Neuronal stem cell (in vitro differentiated cells): ENCODE results near the gene ASB2.

Source experiments
- DNase-seq: peaks from one replicate; pipeline ENCODE4 v3.0.0-alpha.2; 2013; ENCODE audit warnings: low spot score
- H2AFZ ChIP-seq: one replicate; pipeline ENCODE4 v1.6.1; 2013; ENCODE audit warnings: mild to moderate bottlenecking, low read length, inconsistent platforms
- H2AK5ac ChIP-seq: 2 replicates; pipeline ENCODE4 v1.6.1; 2013; ENCODE audit warnings: low read depth, mild to moderate bottlenecking, inconsistent platforms, low read length, moderate library complexity, mixed read lengths
- H2BK120ac ChIP-seq: 2 replicates; pipeline ENCODE4 v1.6.1; 2013; ENCODE audit warnings: low read depth, mild to moderate bottlenecking, inconsistent platforms, low read length, moderate library complexity, mixed read lengths
- H2BK12ac ChIP-seq: one replicate; pipeline ENCODE4 v1.6.1; 2013; ENCODE audit warnings: low read length, inconsistent platforms
- H2BK15ac ChIP-seq: 2 replicates; pipeline ENCODE4 v1.6.1; 2013; ENCODE audit warnings: mild to moderate bottlenecking, low read length, inconsistent platforms, mixed read lengths
- H2BK5ac ChIP-seq: one replicate; pipeline ENCODE4 v1.6.1; 2013; ENCODE audit warnings: inconsistent platforms, mild to moderate bottlenecking, low read length, moderate library complexity
- H3K14ac ChIP-seq: one replicate; pipeline ENCODE4 v1.6.1; 2013; ENCODE audit warnings: low read length, inconsistent platforms
- H3K18ac ChIP-seq: 2 replicates; pipeline ENCODE4 v1.6.1; 2013; ENCODE audit warnings: low read length, inconsistent platforms
- H3K23ac ChIP-seq: 2 replicates; pipeline ENCODE4 v1.6.1; 2013; ENCODE audit warnings: low read depth, mild to moderate bottlenecking, mixed read lengths, low read length, inconsistent platforms; ENCODE audit not compliant: poor library complexity
- H3K27ac ChIP-seq: replicated peaks from 3 replicates; pipeline ENCODE4 v1.5.1; 2013; ENCODE audit warnings: low read length, inconsistent platforms
- H3K27me3 ChIP-seq, 3 experiments: 2 replicates each; pipeline ENCODE4 v1.6.1; 2013; ENCODE audit warnings: low read length in 3 of 3, mild to moderate bottlenecking in 2 of 3, inconsistent platforms in 1 of 3, low read depth in 1 of 3, mixed read lengths in 1 of 3, moderate library complexity in 1 of 3; ENCODE audit not compliant: control insufficient read depth in 3 of 3, insufficient read depth in 3 of 3
- H3K36me3 ChIP-seq, 2 donors: replicated peaks in 1 of 2; 2 replicates each; pipeline ENCODE4 v1.6.1; 2013; ENCODE audit warnings: low read length in 2 of 2; ENCODE audit not compliant: control insufficient read depth in 2 of 2, insufficient read depth in 2 of 2
- H3K4ac ChIP-seq: 2 replicates; pipeline ENCODE4 v1.6.1; 2013; ENCODE audit warnings: inconsistent platforms, mild to moderate bottlenecking, low read length, moderate library complexity
- H3K4me1 ChIP-seq, 2 donors: 1 replicate in 1 of 2; 2 replicates in 1 of 2; pipeline ENCODE4 v1.6.1; 2013; ENCODE audit warnings: low read length in 2 of 2, low read depth in 1 of 2; ENCODE audit not compliant: control insufficient read depth in 2 of 2, insufficient read depth in 1 of 2
- H3K4me2 ChIP-seq: one replicate; pipeline ENCODE4 v1.6.1; 2013; ENCODE audit warnings: mild to moderate bottlenecking, low read length, inconsistent platforms; ENCODE audit not compliant: insufficient read depth, poor library complexity, severe bottlenecking
- H3K4me3 ChIP-seq, 2 donors: 2 replicates each; pipeline ENCODE4 v1.5.1; 2013; ENCODE audit warnings: low read length in 2 of 2, mild to moderate bottlenecking in 2 of 2, inconsistent platforms in 1 of 2, moderate library complexity in 1 of 2
- H3K79me1 ChIP-seq: one replicate; pipeline ENCODE4 v1.6.1; 2013; ENCODE audit warnings: low read depth, mild to moderate bottlenecking, inconsistent platforms, low read length, moderate library complexity
- H3K9ac ChIP-seq: one replicate; pipeline ENCODE4 v1.6.1; 2013; ENCODE audit warnings: mild to moderate bottlenecking, low read depth, low read length, inconsistent platforms; ENCODE audit not compliant: poor library complexity
- H3K9me3 ChIP-seq, 2 donors: replicated peaks in 1 of 2; 2 replicates each; pipeline versions ENCODE3 to v1.6.1; 2013; ENCODE audit warnings: low read length in 2 of 2, mild to moderate bottlenecking in 2 of 2, inconsistent platforms in 1 of 2, low read depth in 1 of 2, mixed read lengths in 1 of 2, moderate library complexity in 1 of 2; ENCODE audit not compliant: control insufficient read depth in 2 of 2, insufficient read depth in 1 of 2
- H4K8ac ChIP-seq: one replicate; pipeline ENCODE4 v1.6.1; 2013; ENCODE audit warnings: low read depth, mild to moderate bottlenecking, inconsistent platforms, low read length, moderate library complexity
- H4K91ac ChIP-seq: one replicate; pipeline ENCODE4 v1.6.1; 2013; ENCODE audit warnings: low read length, low read depth, mild to moderate bottlenecking, inconsistent platforms; ENCODE audit not compliant: poor library complexity
- WGBS, 2 donors: extraction: QIAGEN DNeasy Blood & Tissue Kit; methylation state at CpG; one replicate each; pipeline ENCODE4 v1.1.7; 2013; ENCODE audit warnings: missing lambda C conversion rate in 2 of 2, mixed read lengths in 1 of 2; ENCODE audit not compliant: insufficient read length in 2 of 2, insufficient replicate concordance in 1 of 2; ENCODE audit errors: extremely low coverage in 2 of 2; 5-methylcytosine and 5-hydroxymethylcytosine counted together

ASB2 gene

GRCh38 chr14:93989939-93990338 lies 13.6 kb upstream of the ASB2 start:
- Histone ChIP-seq H2AFZ (no peak overlapping the region), H2BK5ac (no peak overlapping the region)

DNA sequence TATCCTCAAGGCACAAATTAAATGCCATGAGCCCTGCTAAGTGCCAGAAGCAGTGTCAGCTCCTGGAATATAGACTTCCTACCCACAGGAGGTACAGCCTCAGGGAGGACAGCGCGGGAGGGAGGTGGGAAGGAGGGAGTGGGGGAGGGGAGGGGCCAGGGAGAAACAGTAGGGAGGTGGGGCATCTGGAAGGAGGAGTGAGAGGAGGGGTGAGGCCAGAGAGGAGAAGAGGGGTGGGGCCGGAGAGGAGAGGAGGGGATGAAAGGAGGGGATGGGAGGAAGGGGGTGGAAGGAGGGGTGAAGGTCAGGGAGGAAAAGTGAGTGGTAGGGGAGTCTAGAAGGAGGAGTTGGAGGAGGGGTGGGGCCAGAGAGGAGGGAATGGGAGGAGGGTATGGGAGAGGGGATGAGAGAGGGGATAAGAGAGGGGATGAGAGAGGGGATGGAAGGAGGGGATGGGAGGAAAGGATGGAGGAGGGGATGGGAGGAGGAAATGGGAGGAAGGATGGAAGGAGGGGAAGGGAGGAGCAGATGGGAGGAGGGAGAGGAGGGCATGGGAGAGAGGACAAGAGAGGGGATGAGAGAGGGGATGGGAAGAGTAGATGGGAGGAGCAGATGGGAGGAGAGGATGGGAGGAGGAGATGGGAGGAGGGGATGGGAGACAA lies 11.6 kb upstream of the ASB2 start:
- H4K91ac ChIP-seq: no peak overlapping the region
- no CpG with 5 or more reads among the region's 3 CpGs for WGBS, 2 donors
- no peak overlapping the region for H3K14ac ChIP-seq
- H2BK120ac ChIP-seq: no peak overlapping the region
- no peak overlapping the region for H3K18ac ChIP-seq
- no peak overlapping the region for H3K23ac ChIP-seq
- H2AK5ac ChIP-seq: peak overlapping the region; percentile 93
- peak overlapping the region; percentile 30 for H2BK15ac ChIP-seq
- H3K27ac ChIP-seq: no peak overlapping the region
- no peak overlapping the region for H2BK12ac ChIP-seq
- H2BK5ac ChIP-seq: no peak overlapping the region
- H3K36me3 ChIP-seq: no peaks in the 10 kb centered on the region
- H2AFZ ChIP-seq: no peak overlapping the region
- no peaks in the 10 kb centered on the region for H3K9me3 ChIP-seq
- H4K8ac ChIP-seq: no peak overlapping the region
- peaks cover 0 to 28% (median 0%) of the 10 kb centered on the region in 3 experiments for H3K27me3 ChIP-seq
- no peak overlapping the region for H3K4me3 ChIP-seq
- no peak for DNase-seq
- no peaks in the 10 kb centered on the region for H3K79me1 ChIP-seq
- peaks cover 0 to 11% of the 10 kb centered on the region in 2 donors for H3K4me1 ChIP-seq
- no peak overlapping the region for H3K4ac ChIP-seq
- H3K4me2 ChIP-seq: no peak overlapping the region
- H3K9ac ChIP-seq: no peak overlapping the region

More at GRCh38 chr14:93989939-93990338, 13.6 kb upstream of the ASB2 start:
- Histone ChIP-seq H4K91ac (no peak overlapping the region), H2BK120ac (no peak overlapping the region), H2BK15ac (no peak overlapping the region), H3K9ac (no peak overlapping the region), H3K4me1 (peaks cover 0 to 9% of the 10 kb centered on the region in 2 donors), H2AK5ac (no peak overlapping the region), H3K4me3 (no peak overlapping the region), H3K4ac (no peak overlapping the region), H3K27me3 (peaks cover 0 to 43% (median 0%) of the 10 kb centered on the region in 3 experiments), H2BK12ac (no peak overlapping the region), H3K9me3 (no peaks in the 10 kb centered on the region), H3K18ac (no peak overlapping the region), H3K4me2 (no peak overlapping the region), H3K79me1 (no peaks in the 10 kb centered on the region), H4K8ac (no peak overlapping the region), H3K14ac (no peak overlapping the region), H3K36me3 (no peaks in the 10 kb centered on the region), H3K23ac (no peak overlapping the region), H3K27ac (no peak overlapping the region)
- no CpG with 5 or more reads among the region's 4 CpGs for WGBS, 2 donors
- no peak for DNase-seq

- H4K91ac ChIP-seq: no peak overlapping the region
- no peak overlapping the region for H2BK12ac ChIP-seq
- no peak overlapping the region for H3K27ac ChIP-seq
- H3K9ac ChIP-seq: no peak overlapping the region
- H2BK120ac ChIP-seq: no peak overlapping the region
- no peaks in the 10 kb centered on the region for H3K79me1 ChIP-seq
- no peak overlapping the region for H3K23ac ChIP-seq
- H3K4me3 ChIP-seq: no peak overlapping the region
- H2BK5ac ChIP-seq: no peak overlapping the region
- H2AFZ ChIP-seq: no peak overlapping the region
- no peak for DNase-seq
- no peaks in the 10 kb centered on the region for H3K9me3 ChIP-seq
- H3K27me3 ChIP-seq: peaks cover 0 to 24% (median 0%) of the 10 kb centered on the region in 3 experiments
- H2BK15ac ChIP-seq: peak overlapping the region; percentile 30
- WGBS, 2 donors: no CpG with 5 or more reads among the region's 12 CpGs
- peak overlapping the region; percentile 93 for H2AK5ac ChIP-seq
- H3K14ac ChIP-seq: peak overlapping the region; percentile 83
- H3K4ac ChIP-seq: peak overlapping the region; percentile 10
- H3K4me1 ChIP-seq: peaks cover 0 to 13% of the 10 kb centered on the region in 2 donors
- no peak overlapping the region for H4K8ac ChIP-seq
- no peaks in the 10 kb centered on the region for H3K36me3 ChIP-seq
- no peak overlapping the region for H3K4me2 ChIP-seq
- peak overlapping the region; percentile 49 for H3K18ac ChIP-seq
Measured at GRCh38 chr14:93987376-93987775, 11.0 kb upstream of the ASB2 start.

DNA sequence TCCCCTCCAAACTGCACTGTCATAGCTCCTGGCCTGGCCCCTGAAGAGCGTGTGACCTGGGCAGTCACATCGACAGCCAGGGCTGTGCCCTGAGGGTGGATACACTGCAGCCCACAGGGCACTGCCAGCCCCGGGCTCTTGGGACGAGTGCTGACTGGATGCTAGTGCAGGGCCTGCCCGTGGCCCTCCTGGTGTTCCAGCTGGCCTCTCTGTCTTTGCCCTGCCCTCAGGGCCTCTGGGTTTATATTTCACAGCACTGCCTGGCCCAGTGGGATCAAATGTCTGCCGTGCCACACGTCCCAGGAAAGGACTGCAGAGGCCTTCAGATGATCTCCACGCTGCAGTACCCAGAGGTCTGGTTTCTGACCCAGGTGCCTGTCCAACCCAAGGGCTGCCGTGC lies 10.6 kb upstream of the ASB2 start:
- Histone ChIP-seq H4K8ac (no peak overlapping the region), H3K23ac (peak overlapping the region; percentile 22), H3K9me3 (no peaks in the 10 kb centered on the region), H2AFZ (no peak overlapping the region), H2BK12ac (no peak overlapping the region), H3K4me3 (no peak overlapping the region), H2AK5ac (peak overlapping the region; percentile 93), H3K9ac (peak overlapping the region; percentile 9), H3K36me3 (no peaks in the 10 kb centered on the region), H2BK120ac (no peak overlapping the region), H2BK15ac (peak overlapping the region; percentile 30), H3K18ac (peak overlapping the region; percentile 49), H4K91ac (no peak overlapping the region), H2BK5ac (no peak overlapping the region), H3K14ac (peak overlapping the region; percentile 41), H3K4ac (peak overlapping the region; percentile 10), H3K4me1 (peaks cover 0 to 13% of the 10 kb centered on the region in 2 donors), H3K27ac (no peak overlapping the region), H3K4me2 (no peak overlapping the region), H3K27me3 (peaks cover 0 to 20% (median 0%) of the 10 kb centered on the region in 3 experiments), H3K79me1 (no peaks in the 10 kb centered on the region)
- DNase-seq: no peak
- WGBS, 2 donors: no CpG with 5 or more reads among the region's 9 CpGs
